ENCODE measurements around the gene BCL11A.

The BCL11A gene

DNA sequence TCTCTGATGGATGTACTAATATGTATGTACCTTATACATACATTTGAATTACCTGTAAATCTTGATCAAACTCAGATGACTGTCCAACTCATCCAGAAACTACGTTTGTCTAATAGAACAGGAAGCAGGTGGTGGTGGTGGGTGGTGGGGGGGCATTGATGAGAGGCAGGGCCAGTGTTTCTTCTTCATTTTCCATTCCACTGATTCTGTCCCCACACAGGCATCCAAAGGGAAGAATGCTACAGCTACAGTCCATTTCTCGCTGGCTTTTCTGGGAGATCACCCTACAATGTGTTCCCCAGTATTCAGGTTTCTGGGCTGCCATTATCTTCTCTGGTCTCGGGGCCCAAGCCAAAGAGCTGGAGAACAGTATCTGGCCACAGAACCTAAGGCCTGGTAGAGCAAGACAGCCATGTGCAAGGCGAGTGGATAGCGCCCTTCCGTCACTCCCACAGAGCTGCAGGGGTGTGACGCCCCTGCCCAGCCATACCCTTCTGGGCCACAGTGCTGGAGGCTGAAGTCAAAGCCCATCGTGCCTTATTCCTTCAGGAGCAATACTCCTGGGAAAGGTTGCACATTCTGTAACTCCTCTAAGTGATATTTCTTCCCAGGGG, 54.5 kb downstream of the BCL11A start:
- Mint-ChIP-seq H3K27ac (no peak overlapping the region), H3K9me3 (no peaks in the 10 kb centered on the region), H3K4me1 (no peaks in the 10 kb centered on the region), H3K4me3 (no peak overlapping the region), H3K36me3 (no peaks in the 10 kb centered on the region)
- ATAC-seq, result no peak
- DNase-seq (ENCODE audit: low spot score in 2 of 2), result no peak

DNA sequence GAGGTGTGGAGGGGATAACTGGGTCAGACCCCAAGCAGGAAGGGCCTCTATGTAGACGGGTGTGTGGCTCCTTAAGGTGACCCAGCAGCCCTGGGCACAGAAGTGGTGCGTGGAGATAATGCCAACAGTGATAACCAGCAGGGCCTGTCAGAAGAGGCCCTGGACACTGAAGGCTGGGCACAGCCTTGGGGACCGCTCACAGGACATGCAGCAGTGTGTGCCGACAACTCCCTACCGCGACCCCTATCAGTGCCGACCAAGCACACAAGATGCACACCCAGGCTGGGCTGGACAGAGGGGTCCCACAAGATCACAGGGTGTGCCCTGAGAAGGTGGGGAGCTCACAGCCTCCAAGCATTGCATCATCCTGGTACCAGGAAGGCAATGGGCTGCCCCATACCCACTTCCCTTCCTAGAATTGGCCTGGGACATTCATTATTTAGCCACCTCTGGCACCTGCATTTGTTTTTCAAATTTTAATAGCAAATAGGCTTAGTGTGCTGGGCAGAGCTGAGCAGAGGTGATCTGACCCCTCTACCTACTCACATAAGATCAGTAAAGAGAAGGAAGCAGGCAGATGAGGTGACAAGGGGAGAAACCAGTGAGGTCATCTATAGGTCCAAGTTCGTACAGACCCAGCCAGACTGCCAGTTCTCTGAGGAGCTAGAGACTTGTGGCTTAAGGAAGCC, 55.2 kb downstream of the BCL11A start:
- Mint-ChIP-seq H3K4me1 (no peaks in the 10 kb centered on the region), H3K9me3 (no peaks in the 10 kb centered on the region), H3K4me3 (no peak overlapping the region), H3K27ac (no peak overlapping the region), H3K36me3 (no peaks in the 10 kb centered on the region)
- no peak for DNase-seq (ENCODE audit: low spot score in 2 of 2)
- peak; percentile 24 for ATAC-seq

DNA sequence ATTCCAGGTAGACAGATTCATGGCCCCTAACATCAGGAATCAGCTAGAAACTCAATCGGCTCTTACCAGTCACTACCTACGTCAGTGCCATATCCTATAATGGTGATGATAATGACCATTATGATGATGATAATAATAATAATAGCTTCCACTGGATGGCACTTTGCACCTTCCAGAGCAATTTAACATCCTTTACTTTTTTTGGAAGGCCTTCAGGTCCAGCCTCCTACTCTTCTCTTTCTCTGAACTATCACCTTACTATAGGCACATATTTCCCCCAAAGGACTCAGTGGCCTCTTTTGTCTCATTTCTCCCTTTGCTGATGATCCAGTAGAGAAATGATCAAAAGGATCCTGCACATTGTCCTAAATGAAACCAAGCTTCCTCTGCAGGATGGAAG, 56.0 kb downstream of the BCL11A start:
- no peak overlapping the region for H3K27ac Mint-ChIP-seq
- H3K4me1 Mint-ChIP-seq, result no peaks in the 10 kb centered on the region
- no peak for DNase-seq (ENCODE audit: low spot score in 2 of 2)
- H3K9me3 Mint-ChIP-seq, result no peaks in the 10 kb centered on the region
- no peak overlapping the region for H3K4me3 Mint-ChIP-seq
- ATAC-seq, result no peak
- H3K36me3 Mint-ChIP-seq, result no peaks in the 10 kb centered on the region

DNA sequence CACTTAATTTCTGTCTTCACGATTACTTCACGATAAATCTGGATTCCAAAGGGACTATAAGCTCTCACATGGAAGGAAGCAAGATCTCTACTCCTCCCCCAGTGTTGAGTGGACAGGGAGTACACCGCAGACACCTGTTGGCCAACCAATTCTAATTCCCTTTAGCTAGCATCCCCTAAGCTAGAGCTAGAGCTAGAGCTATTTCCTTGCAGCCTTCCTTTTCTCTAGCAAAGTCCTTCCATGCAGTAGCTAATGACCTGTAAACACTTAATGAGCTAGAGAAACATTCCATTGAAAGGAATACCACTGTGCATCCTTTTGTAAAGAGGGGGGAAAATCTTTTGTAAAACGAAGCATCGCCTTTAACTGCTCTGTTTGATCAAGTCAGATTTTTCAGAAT, 56.5 kb downstream of the BCL11A start:
- Mint-ChIP-seq H3K4me1 (no peaks in the 10 kb centered on the region), H3K4me3 (no peak overlapping the region), H3K36me3 (no peaks in the 10 kb centered on the region), H3K27ac (no peak overlapping the region), H3K9me3 (no peaks in the 10 kb centered on the region)
- ATAC-seq, result no peak
- DNase-seq (ENCODE audit: low spot score in 2 of 2), result no peak

DNA sequence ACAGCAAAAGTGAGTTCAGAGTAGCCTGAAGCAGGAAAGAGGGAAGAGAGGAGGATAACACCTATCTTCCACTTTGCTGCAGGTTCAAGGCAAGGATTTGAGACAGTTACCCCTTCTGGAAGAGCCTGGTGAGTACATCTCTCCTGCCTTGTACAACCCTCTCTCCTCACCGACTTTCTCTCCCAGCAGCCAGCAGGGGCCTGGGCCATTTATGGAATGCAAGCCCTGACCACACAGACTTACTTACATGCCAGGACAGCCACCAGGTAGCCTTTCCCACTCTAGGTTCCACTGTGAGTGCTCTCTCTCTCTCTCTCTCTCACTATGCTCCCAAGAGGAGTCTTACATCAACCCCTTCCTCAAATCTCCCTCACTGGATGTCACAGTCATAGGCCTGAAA, 57.0 kb downstream of the BCL11A start:
- Mint-ChIP-seq H3K4me3 (no peak overlapping the region), H3K36me3 (no peaks in the 10 kb centered on the region), H3K9me3 (no peaks in the 10 kb centered on the region), H3K27ac (no peak overlapping the region), H3K4me1 (no peaks in the 10 kb centered on the region)
- DNase-seq (ENCODE audit: low spot score in 2 of 2) (no peak), ATAC-seq (no peak)

DNA sequence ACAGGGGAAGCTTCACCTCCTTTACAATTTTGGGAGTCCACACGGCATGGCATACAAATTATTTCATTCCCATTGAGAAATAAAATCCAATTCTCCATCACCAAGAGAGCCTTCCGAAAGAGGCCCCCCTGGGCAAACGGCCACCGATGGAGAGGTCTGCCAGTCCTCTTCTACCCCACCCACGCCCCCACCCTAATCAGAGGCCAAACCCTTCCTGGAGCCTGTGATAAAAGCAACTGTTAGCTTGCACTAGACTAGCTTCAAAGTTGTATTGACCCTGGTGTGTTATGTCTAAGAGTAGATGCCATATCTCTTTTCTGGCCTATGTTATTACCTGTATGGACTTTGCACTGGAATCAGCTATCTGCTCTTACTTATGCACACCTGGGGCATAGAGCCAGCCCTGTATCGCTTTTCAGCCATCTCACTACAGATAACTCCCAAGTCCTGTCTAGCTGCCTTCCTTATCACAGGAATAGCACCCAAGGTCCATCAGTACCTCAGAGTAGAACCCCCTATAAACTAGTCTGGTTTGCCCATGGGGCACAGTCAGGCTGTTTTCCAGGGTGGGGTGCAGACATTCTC, 58.3 kb downstream of the BCL11A start:
- DNase-seq (ENCODE audit: low spot score in 2 of 2) (no peak), ATAC-seq (no peak)
- Mint-ChIP-seq H3K4me3 (no peak overlapping the region), H3K4me1 (no peaks in the 10 kb centered on the region), H3K27ac (no peak overlapping the region), H3K36me3 (no peaks in the 10 kb centered on the region), H3K9me3 (no peaks in the 10 kb centered on the region)

DNA sequence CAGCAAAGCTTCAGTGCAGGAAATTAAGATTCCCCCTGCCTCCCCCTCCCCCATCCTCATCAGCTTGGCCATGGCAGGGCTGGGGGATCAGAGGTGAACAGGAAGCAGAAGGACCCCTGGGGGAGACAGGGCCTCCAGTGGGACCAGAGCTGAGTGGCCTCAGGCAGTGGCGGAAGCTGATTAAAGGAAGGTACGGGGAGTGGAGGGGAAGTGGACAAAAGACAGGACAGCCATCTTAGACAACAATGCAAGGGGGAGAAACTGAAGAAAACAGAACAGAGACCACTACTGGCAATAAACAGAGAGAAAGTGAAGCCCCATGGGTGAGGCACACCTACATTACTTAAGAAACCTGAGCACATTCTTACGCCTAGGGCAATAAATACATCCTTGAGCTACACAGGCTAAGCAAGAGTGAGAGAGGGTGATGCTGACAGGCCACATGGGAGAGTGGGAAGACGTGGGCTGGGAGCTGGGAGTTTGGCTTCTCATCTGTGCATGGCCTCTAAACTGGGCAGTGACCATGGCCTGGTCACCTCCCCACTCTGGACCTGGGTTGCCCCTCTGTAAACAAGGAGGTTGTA, 59.6 kb downstream of the BCL11A start:
- no peak for ATAC-seq
- H3K4me3 Mint-ChIP-seq, result no peak overlapping the region
- no peaks in the 10 kb centered on the region for H3K36me3 Mint-ChIP-seq

DNA sequence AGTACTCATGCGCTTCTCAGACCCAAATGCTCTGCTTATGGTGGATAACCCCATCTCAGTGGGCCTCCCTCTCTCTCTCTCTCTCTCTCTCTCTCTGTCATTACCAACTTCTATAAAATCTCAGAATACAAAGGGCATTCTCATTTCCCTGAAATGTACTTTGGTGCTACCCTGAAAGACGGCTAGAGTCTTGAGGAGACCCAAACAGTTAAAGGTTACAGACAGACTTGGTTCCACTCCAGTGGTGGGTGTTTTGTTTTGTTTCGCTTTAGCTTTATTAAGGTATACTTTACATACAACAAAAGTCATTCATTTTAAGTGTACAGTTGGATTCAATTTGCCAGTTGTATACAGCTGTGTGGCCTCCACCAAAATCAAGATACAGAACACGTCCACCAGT, 60.9 kb downstream of the BCL11A start:
- no peaks in the 10 kb centered on the region for H3K9me3 Mint-ChIP-seq
- H3K4me1 Mint-ChIP-seq, result no peaks in the 10 kb centered on the region
- no peak overlapping the region for H3K27ac Mint-ChIP-seq
- ATAC-seq (no peak), DNase-seq (ENCODE audit: low spot score in 2 of 2) (no peak)
- no peaks in the 10 kb centered on the region for H3K36me3 Mint-ChIP-seq
- no peak overlapping the region for H3K4me3 Mint-ChIP-seq

More for the DNA sequence above, 59.6 kb downstream of the BCL11A start:
- Mint-ChIP-seq H3K9me3 (no peaks in the 10 kb centered on the region), H3K4me1 (no peaks in the 10 kb centered on the region), H3K27ac (no peak overlapping the region)
- no peak for DNase-seq (ENCODE audit: low spot score in 2 of 2)

DNA sequence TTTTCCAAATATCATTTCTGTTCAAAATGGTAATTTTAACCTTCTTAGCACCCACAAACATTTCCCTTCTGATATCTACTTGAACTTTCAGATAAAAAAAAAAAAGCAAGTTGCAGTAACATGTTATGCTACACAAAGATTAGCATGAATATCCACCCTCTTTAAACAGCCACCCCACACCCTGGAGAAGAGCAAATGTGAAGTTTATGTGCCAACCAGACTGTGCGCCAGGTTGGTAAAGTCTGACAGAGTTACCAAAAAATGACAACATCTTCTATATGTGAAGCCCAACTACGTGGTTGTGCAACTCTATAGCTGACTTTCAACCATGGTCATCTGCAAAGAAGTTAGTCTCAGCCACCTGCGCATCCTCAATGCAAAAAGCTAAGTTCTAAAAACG, 62.6 kb downstream of the BCL11A start:
- Mint-ChIP-seq H3K36me3 (no peaks in the 10 kb centered on the region), H3K4me1 (no peaks in the 10 kb centered on the region), H3K9me3 (no peaks in the 10 kb centered on the region), H3K27ac (no peak overlapping the region), H3K4me3 (no peak overlapping the region)
- no peak for ATAC-seq
- no peak for DNase-seq (ENCODE audit: low spot score in 2 of 2)

DNA sequence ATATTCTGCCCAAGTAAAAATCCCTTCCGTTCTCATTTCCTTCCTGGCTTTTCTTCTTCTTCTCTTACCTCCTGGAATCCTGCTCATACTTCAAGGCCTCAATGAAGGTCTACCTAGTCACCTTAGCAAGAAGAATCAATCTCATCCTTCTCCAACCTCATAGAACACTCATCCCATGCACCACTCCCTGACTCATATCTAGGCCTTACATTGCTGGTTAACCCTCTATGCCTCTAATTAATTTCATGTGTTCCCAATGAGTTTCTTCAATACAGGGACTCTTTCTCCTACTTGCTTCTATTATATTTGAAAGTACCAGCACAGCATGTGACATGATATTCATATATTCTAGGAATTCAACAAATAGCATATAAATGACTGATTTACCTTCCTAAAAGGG, 63.0 kb downstream of the BCL11A start:
- Mint-ChIP-seq H3K9me3 (no peaks in the 10 kb centered on the region), H3K36me3 (no peaks in the 10 kb centered on the region), H3K4me3 (no peak overlapping the region), H3K4me1 (no peaks in the 10 kb centered on the region), H3K27ac (no peak overlapping the region)
- no peak for ATAC-seq
- no peak for DNase-seq (ENCODE audit: low spot score in 2 of 2)

DNA sequence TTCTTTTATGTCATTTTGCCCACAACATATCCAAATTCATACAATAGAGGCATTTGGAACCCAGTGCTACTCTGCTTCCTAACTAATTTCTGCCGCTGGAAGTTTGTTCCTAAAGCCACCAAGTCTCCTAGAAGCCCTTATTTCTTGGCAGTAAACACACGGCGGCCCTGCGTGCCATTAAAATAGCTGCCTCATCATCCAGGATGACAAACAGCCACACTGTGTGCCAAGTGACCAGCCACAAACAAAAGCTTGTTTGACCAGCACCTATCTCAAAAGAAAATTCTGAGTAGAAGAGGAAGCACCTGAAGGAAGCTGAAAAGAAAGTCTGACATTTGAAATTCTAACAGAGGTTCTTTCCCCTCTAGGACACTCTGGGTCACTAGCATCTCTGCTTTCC, 64.2 kb downstream of the BCL11A start:
- H3K36me3 Mint-ChIP-seq, result no peaks in the 10 kb centered on the region
- H3K27ac Mint-ChIP-seq, result no peak overlapping the region
- no peak overlapping the region for H3K4me3 Mint-ChIP-seq
- no peak for ATAC-seq
- no peaks in the 10 kb centered on the region for H3K4me1 Mint-ChIP-seq
- no peak for DNase-seq (ENCODE audit: low spot score in 2 of 2)
- no peaks in the 10 kb centered on the region for H3K9me3 Mint-ChIP-seq

DNA sequence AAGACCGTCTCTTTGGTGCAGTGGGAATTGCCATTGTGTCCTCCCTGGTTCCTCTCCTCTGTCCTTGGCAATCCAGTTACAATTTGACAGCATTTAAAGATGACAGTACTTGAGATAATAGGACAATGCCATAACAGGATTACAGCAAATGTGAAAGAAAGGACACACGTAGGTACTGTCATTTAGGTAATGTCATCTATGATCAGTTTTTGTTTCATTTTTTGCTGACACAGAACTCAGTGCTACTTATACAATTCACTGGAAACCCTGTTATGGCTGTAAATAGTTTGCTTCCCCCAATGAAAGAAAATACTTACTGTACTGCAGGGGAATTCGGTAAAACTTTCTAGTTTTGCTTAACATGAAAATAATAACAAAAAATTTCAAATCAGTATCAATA, 65.2 kb downstream of the BCL11A start:
- no peak overlapping the region for H3K27ac Mint-ChIP-seq
- ATAC-seq, result no peak
- no peaks in the 10 kb centered on the region for H3K4me1 Mint-ChIP-seq
- H3K4me3 Mint-ChIP-seq, result no peak overlapping the region
- no peaks in the 10 kb centered on the region for H3K36me3 Mint-ChIP-seq
- no peak for DNase-seq (ENCODE audit: low spot score in 2 of 2)
- H3K9me3 Mint-ChIP-seq, result no peaks in the 10 kb centered on the region

DNA sequence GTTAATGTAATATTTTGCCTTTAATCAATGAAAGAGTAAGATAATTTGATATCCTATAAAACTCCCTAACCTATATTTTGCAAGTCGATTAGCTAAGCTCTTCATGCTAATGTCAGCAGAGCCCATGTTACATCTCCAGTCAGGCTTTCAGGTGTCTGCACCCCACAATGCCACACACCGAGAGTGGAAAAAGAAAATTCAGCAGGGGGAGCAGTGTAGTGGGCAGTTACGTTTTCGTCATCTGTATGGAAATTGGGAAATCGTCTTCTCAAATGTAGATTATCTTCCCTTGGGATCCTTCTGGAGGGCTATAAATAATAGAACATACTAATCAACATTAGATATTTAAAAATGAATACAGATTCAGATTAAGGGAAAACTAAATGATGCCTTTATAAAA, 66.3 kb downstream of the BCL11A start:
- ATAC-seq, result no peak
- H3K27ac Mint-ChIP-seq, result no peak overlapping the region
- no peaks in the 10 kb centered on the region for H3K36me3 Mint-ChIP-seq
- DNase-seq (ENCODE audit: low spot score in 2 of 2), result no peak
- no peaks in the 10 kb centered on the region for H3K4me1 Mint-ChIP-seq
- H3K9me3 Mint-ChIP-seq, result no peaks in the 10 kb centered on the region
- no peak overlapping the region for H3K4me3 Mint-ChIP-seq

DNA sequence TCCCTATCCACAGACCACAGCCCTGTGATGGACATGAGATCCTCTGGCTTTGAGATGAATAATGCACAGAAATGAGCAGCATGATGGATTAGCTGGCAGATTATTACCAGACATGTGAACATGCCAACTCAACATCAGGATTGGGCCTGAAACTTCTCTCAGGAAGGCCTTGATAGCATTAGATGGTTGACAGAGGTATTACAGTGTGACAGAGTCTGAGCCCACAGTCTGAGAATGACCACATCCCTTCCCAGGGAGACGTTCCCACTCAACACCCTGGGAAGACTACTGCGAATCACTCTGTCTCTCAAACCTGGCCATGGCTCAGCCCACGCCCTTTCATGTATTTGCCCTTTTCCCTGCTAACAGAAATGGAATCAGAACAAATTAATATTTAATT, 66.9 kb downstream of the BCL11A start:
- H3K4me3 Mint-ChIP-seq, result no peak overlapping the region
- no peaks in the 10 kb centered on the region for H3K9me3 Mint-ChIP-seq
- no peaks in the 10 kb centered on the region for H3K4me1 Mint-ChIP-seq
- DNase-seq (ENCODE audit: low spot score in 2 of 2) (no peak), ATAC-seq (no peak)
- no peaks in the 10 kb centered on the region for H3K36me3 Mint-ChIP-seq
- H3K27ac Mint-ChIP-seq, result no peak overlapping the region

DNA sequence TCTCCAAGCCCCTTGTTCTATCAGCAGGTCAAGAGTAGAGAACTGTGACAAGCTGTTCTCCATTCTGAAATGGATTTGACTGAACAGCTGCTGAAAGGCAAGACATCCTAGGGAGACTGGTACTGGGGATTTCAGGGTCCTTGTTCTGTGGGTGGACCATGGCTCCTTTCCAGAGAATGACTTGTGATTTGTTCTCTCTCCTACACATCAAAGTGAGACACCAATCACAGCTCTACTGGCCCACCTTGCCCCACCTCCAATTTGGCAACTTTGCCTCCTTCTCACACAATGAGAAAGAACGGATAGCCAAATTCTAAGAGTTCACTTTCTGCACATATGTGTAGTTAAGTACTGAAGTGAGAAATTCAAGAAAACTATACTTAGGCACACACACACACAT, 67.4 kb downstream of the BCL11A start:
- H3K4me1 Mint-ChIP-seq, result no peaks in the 10 kb centered on the region
- no peaks in the 10 kb centered on the region for H3K9me3 Mint-ChIP-seq
- no peak for ATAC-seq
- no peak overlapping the region for H3K4me3 Mint-ChIP-seq
- H3K36me3 Mint-ChIP-seq, result no peaks in the 10 kb centered on the region
- H3K27ac Mint-ChIP-seq, result no peak overlapping the region
- no peak for DNase-seq (ENCODE audit: low spot score in 2 of 2)

DNA sequence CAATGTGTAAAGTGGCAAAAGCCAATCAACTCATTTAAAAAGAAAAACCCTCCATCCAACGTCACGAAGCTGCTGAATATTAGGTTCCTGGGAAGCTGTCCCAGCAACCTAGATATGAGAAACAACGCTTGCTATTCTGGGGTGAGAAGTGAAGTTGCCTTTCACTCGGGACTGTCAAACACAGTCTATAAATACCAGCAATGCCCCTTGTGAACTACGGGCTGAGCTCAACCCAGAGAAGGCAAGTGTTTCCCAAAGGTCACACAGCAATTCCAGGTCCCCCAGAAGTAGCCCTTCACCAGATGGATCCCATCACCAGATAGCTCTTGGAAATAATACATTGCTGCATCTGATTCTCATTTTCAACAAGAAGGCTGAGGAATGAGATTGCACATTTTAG, 67.9 kb downstream of the BCL11A start:
- Mint-ChIP-seq H3K27ac (no peak overlapping the region), H3K9me3 (no peaks in the 10 kb centered on the region), H3K36me3 (no peaks in the 10 kb centered on the region), H3K4me3 (no peak overlapping the region), H3K4me1 (no peaks in the 10 kb centered on the region)
- no peak for DNase-seq (ENCODE audit: low spot score in 2 of 2)
- ATAC-seq, result no peak
